Endometrial microvascular endothelial cells (primary cell): Measurements from ENCODE around the gene GATA2. TPM values are rescaled to one million over a fixed set of nuclear protein-coding genes. Genes with fewer than 3 reads are reported as not detected.

Experiments
- in situ Hi-C: cut with HindIII; loops from 2 replicates; pipeline ENCODE4 v1.10.0; 2017; ENCODE audit warnings: low sequenced_read_pairs, low pct_unique_long_range_greater_than_20kb; ENCODE audit errors: inconsistent ontology term
- total RNA-seq: library from RNA; depleted of rRNA; stranded (reverse); fragments of >200 nt; gene quantifications from one replicate; pipeline ENCODE4 v1.2.3, GENCODE V29; 2015; ENCODE audit errors: inconsistent ontology term

GATA2 gene
- total RNA-seq, 1 donor from 2014 or later: 66.8 TPM

- in situ Hi-C loops: no loop called here
These were observed 10.9 kb upstream of the GATA2 start for GRCh38 chr3:128503751-128504532.

DNA sequence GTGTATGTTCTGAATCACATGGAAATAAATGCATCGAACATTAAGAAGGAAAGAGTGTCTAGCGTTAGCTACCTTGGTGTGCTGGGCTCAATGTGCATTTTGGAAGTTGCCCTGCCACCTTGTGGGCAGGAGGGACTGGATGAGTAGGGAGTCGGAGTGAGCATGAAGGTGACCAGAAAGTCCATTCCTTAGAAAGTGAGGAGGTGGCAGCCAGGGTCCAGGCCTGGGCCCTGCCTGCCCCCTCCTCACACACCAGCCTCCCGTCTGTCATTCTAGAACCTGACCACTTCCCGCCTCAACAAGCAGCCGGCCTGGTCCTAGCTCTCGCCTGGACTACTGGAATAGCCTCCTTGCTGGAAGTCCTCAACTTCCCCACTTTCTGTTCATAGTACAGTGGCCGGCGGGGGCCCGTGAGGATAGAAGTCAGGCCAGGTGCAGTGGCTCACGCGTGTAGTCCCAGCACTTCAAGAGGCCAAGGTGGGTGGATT lies 10.2 kb upstream of the GATA2 start:
- in situ Hi-C loops: no loop called here

DNA sequence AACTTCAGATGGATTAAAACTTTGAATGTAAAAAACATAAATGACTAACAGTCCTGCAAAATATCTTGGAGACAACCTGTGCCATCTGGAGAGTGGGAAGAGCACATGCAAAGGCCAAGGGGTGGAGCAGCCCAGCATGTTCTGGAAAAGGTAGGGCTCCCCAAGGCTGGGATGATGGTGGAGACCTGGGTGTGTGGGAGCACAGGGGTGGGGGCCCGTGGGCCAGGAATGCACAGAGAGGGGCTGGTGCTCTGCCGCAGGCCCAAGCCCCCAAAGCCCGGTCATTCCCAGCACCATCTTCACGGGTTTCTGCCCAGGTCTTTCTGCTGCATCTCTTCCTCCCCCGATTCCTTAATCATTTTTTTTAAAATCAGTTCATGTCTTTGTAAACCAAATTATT lies 9.7 kb upstream of the GATA2 start:
- in situ Hi-C loops: no loop called here

DNA sequence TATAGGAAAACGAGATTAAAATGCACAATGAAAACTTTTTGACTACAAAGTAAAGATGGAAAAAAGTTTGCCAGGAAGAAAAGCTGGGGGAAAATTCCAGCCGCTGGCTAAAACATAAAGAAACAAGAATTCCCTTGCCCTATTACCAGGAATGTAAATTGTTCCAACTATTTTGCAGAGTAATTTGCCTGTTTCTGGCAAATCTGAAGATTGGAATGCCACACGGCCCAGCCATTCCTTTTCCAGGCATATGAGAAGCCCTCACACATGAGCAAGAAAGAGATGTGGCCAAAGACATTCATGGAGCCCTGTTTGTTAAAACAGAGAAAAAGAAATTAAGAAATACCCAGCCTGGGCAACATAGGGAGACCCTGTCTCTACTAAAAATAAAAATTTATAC lies 8.4 kb upstream of the GATA2 start:
- in situ Hi-C loops: no loop called here

DNA sequence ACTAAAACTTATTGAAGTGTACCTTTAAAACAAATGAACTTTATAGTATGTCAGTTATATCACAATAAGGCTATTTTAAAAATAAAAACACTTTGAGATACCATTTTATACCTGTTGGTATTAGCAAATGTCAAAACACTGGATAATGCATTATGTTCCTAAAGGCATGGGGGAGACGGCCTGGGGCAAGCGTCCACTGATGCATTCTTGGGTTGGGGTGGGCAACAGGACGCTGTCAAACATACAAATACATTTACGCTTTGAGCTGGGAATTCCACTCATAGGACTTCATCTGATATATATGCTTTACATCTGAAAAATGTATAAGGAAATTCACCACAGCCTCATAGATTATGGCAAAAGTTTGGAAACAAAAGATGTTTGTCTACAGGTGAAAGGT lies 7.6 kb upstream of the GATA2 start:
- in situ Hi-C loops: no loop called here

GRCh38 chr3:128499724-128500275 lies 6.8 kb upstream of the GATA2 start:
- in situ Hi-C loops: loop anchor here (10.0 kb wide), 1 partner anchor 75 kb away; no protein-coding TSS in a partner anchor

DNA sequence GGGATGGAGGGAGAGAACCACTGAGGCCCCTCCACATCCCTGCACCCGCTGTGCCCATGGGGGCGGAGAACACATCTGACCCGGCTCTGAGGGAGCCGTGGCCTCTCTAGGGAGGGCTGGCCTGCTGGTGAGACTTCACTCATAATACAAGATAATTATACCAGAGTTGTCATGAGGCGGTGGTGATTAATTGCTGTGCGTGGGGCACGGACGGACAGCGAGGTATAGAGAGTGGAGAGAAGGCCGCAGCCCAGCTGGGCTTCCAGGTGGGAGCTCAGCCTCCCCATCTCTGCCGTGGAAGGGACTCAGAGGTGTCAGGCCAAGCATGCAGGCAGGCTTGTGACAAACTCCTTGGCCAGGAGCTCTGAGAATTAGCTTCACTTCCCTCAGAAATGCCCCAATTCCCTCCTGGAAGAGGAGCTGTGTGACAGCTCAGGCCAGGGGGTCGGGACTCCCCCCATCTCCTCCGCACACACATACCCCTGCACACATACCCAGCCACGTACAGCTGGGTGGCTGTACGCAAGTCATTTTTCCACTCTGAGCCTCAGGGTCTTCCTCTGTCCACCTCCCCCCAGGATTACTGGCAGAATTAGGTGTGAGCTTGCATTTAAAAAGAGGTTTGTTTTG lies 6.0 kb upstream of the GATA2 start:
- in situ Hi-C loops: loop anchor here (10.0 kb wide), 1 partner anchor 74 kb away; no protein-coding TSS in a partner anchor

- in situ Hi-C loops: loop anchor here (10.0 kb wide), 1 partner anchor 73 kb away; no protein-coding TSS in a partner anchor
These were observed 5.2 kb upstream of the GATA2 start for GRCh38 chr3:128498127-128498626.

- in situ Hi-C loops: loop anchor here (10.0 kb wide), 1 partner anchor 73 kb away; no protein-coding TSS in a partner anchor
These were observed 4.5 kb upstream of the GATA2 start for GRCh38 chr3:128497305-128498126.

GRCh38 chr3:128496602-128497304 lies 3.8 kb upstream of the GATA2 start:
- in situ Hi-C loops: loop anchor here (10.0 kb wide), 1 partner anchor 72 kb away; no protein-coding TSS in a partner anchor

- in situ Hi-C loops: loop anchor here (10.0 kb wide), 1 partner anchor 71 kb away; no protein-coding TSS in a partner anchor
These were observed 3.1 kb upstream of the GATA2 start for GRCh38 chr3:128496019-128496601.

- in situ Hi-C loops: loop anchor here (10.0 kb wide), 1 partner anchor 71 kb away; no protein-coding TSS in a partner anchor
These were observed 2.5 kb upstream of the GATA2 start for GRCh38 chr3:128495435-128495970.

DNA sequence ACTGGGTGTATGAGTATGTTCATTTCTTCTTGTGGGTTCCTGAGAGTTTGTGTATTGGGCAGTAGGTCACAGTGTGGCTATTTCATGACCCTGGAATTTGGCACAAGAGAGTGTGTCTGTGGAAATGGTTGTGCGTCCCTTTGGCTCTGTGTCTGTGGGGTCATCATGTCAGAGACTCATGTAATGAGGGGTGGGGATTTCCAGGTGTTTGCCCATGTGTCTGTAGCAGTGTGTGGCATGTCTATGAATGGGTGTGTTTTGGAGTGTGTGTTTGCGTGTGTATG lies 1.3 kb upstream of the GATA2 start:
- in situ Hi-C loops: loop anchor here (10.0 kb wide), 1 partner anchor 70 kb away; no protein-coding TSS in a partner anchor

GRCh38 chr3:128493570-128494366 lies 767 bp upstream of the GATA2 start:
- in situ Hi-C loops: loop anchor here (10.0 kb wide), 1 partner anchor 69 kb away; no protein-coding TSS in a partner anchor

GRCh38 chr3:128491941-128492670 lies 895 bp downstream of the GATA2 start:
- in situ Hi-C loops: loop anchor here (10.0 kb wide), 1 partner anchor 67 kb away; no protein-coding TSS in a partner anchor

- in situ Hi-C loops: loop anchor here (10.0 kb wide), 1 partner anchor 67 kb away; no protein-coding TSS in a partner anchor
These were observed 1.4 kb downstream of the GATA2 start for GRCh38 chr3:128491691-128491940.
